Stimulated activated CD8-positive, alpha-beta memory T cell treated with anti-CD3 and anti-CD28 coated beads, Interleukin-7, amount 100 ng/mL, for 1 hour (primary cell): ENCODE data around the gene MAN1A2.

Experiments used
- DNase-seq, 2 donors: peaks; one replicate each; pipeline ENCODE4 v3.0.0-alpha.2; 2020; ENCODE audit warnings: low read depth in 2 of 2

The MAN1A2 gene

GRCh38 chr1:117575586-117576225 is 208.5 kb downstream of the MAN1A2 start:
- no peak for DNase-seq

DNA sequence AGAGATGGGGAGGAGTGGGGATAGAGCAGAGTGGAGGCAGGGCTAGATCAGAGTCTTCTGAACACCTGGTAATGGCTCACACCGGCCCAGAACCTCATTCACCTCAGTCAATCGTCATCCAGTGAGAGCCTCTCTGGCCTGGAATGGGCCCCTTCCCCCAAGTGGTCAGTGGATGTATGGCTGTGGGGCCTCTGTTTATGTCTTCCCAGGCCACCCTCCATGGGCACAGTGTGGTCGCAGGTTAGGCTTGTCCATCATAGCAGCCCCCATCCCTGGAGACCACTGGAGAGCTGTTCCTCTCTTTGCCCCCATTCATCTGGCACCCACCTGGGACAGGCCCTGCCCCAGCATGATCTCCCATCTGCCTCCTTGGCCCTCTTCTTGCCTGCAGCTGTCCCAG is 209.0 kb downstream of the MAN1A2 start:
- no peak for DNase-seq

DNA sequence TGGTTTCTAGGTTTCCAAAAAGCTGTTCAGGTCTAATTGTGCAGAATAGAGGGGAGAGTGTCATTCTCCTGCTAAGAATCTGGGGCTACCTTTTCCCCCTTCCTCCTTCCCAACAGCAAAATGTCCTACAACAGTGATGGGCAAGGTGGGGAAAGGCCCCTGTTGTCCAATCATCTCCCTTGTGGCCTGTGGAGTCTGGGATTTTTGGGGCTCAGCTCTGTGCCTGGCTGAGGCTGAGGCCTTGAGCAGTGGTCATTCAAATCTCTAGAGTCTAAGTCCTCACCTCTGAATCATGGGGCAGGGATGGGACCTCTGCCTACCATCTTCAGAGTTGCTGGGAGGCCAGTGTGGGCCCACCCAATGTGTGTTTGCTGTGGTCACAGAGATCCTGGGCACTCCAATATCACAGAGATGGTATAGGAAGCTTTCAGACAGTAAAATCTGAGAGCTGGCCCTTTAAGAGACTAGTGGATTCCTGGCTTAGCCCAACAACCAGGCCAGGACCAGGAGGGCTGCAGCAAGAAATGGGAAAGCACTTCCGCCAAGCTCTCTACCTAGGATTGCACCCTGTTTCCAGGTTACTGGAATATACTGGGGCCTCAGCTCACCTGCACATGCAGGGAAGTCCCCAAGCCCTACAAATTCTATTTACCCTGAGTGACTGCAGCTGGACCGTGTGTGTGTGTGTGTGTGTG is 210.1 kb downstream of the MAN1A2 start:
- DNase-seq, result no peak

DNA sequence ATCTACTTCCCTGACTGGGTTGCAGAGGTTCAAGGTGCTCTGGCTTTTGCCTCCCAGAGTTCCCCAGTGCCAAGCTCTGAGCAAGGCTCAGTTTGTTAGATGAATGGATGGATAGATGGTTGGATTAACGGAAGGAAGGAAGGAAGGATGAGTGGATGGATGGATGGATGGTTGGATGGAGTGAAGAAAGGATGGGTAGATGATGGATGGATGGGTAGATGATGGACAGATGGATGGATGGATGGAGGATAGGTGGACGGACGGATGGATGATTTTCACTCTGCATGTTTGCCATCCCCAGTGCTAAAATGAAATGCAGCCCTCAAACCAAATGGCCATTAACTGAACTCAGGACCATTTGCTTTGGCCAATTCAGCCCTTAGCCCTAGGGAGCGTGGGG is 211.2 kb downstream of the MAN1A2 start:
- DNase-seq, result no peak
